ENCODE data around the gene ARHGAP8.
"Not testable (repeated sequence)": the region's sequence is repeated elsewhere in the genome, so short reads cannot be mapped to it uniquely, and the experiment has no call there.

ARHGAP8 gene

GRCh38 chr22:44795701-44796630 is 43.6 kb downstream of the ARHGAP8 start:
- no peak for TF ChIP-seq CTCF (IDR thresholded peaks at IDR 0.05; ENCODE audit: low read depth, low read length)
- no peak for DNase-seq (ENCODE audit: low read depth, low spot score)
- H3K4me3 ChIP-seq (ENCODE audit: low read depth, low read length), result no peak overlapping the region
- in situ Hi-C loops (cut with HindIII; ENCODE audit: low sequenced_read_pairs), result no loop called here

GRCh38 chr22:44797181-44797725 is 44.9 kb downstream of the ARHGAP8 start:
- TF ChIP-seq CTCF (IDR thresholded peaks at IDR 0.05; ENCODE audit: low read depth, low read length), result no peak
- no peak for DNase-seq (ENCODE audit: low read depth, low spot score)
- in situ Hi-C loops (cut with HindIII; ENCODE audit: low sequenced_read_pairs), result no loop called here
- H3K4me3 ChIP-seq (ENCODE audit: low read depth, low read length), result no peak overlapping the region

- in situ Hi-C loops (cut with HindIII; ENCODE audit: low sequenced_read_pairs), result no loop called here
- no peak overlapping the region for H3K4me3 ChIP-seq (ENCODE audit: low read depth, low read length)
- no peak for TF ChIP-seq CTCF (IDR thresholded peaks at IDR 0.05; ENCODE audit: low read depth, low read length)
- no peak for DNase-seq (ENCODE audit: low read depth, low spot score)
Observed at GRCh38 chr22:44799077-44799945, 46.9 kb downstream of the ARHGAP8 start.

- DNase-seq (ENCODE audit: low read depth, low spot score); H3K4me3 ChIP-seq (ENCODE audit: low read depth, low read length); in situ Hi-C loops (cut with HindIII; ENCODE audit: low sequenced_read_pairs): not testable (repeated sequence)
Observed at GRCh38 chr22:44799946-44800634, 47.7 kb downstream of the ARHGAP8 start.

GRCh38 chr22:44801476-44801875 is 49.1 kb downstream of the ARHGAP8 start:
- in situ Hi-C loops (cut with HindIII; ENCODE audit: low sequenced_read_pairs), result no loop called here
- no peak for DNase-seq (ENCODE audit: low read depth, low spot score)
- TF ChIP-seq CTCF (IDR thresholded peaks at IDR 0.05; ENCODE audit: low read depth, low read length), result no peak
- H3K4me3 ChIP-seq (ENCODE audit: low read depth, low read length), result no peak overlapping the region

- in situ Hi-C loops (cut with HindIII; ENCODE audit: low sequenced_read_pairs), result no loop called here
- no peak overlapping the region for H3K4me3 ChIP-seq (ENCODE audit: low read depth, low read length)
- TF ChIP-seq CTCF (IDR thresholded peaks at IDR 0.05; ENCODE audit: low read depth, low read length), result no peak
- DNase-seq (ENCODE audit: low read depth, low spot score), result no peak
Observed at GRCh38 chr22:44802071-44802700, 49.8 kb downstream of the ARHGAP8 start.

All from astrocyte of the spinal cord (primary cell).